ENCODE measurements around the gene LRRC27.

The LRRC27 gene

DNA sequence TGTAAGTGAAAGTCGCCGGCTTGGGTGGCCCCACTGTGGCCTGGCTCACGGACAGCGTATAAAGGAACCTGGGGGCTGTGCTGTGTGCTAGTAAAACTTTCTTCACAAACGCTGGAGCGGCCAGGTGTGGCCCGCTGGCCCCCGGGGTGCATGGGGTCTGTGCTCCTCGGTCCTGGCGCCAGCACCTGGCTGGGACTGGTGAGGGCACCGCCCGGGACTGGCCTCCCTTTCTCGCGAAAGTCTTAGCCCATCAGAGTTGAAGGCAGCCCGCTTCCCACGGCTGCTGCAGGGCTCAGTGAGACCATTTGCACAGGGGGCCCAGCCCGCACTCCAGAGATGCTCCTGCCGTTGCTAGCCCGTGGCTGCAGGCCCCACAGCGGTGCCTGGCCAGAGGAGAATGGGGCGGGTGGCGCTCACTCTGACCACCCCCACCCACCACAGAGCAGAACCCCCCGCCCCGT, 70.8 kb downstream of the LRRC27 start:
- no peak for DNase-seq (ENCODE audit: low spot score)

DNA sequence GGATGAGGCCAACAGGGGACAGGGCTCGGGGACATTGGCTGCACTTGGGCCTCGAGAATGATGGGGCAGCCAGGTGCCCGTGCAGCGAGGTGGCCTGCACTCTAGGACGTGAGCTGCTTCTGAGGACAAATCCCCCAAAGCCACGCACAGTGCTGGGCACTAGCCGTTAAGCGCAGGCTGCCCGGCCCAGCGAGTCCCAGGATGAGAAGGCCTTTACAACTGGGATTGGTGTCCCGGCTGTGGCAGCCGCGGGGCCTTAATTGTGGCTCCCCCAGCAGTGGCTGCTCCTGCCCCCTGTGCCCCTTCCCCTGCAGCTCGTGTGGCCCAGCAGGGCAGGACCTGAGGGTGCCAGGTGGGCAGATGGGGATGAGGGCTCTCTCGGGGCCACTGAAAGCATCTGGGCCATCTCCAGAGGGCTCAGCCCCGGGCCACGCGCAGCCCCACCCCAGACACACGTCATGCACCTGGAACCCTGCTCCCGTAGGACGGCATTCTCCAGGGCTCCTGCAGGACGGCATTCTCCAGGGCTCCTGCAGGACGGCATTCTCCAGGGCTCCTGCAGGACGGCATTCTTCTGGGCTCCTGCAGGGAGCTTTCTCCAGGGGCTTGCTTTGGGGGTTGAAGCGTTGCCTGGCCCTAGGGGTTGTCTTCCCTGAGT, 71.6 kb downstream of the LRRC27 start:
- no peak for DNase-seq (ENCODE audit: low spot score)

DNA sequence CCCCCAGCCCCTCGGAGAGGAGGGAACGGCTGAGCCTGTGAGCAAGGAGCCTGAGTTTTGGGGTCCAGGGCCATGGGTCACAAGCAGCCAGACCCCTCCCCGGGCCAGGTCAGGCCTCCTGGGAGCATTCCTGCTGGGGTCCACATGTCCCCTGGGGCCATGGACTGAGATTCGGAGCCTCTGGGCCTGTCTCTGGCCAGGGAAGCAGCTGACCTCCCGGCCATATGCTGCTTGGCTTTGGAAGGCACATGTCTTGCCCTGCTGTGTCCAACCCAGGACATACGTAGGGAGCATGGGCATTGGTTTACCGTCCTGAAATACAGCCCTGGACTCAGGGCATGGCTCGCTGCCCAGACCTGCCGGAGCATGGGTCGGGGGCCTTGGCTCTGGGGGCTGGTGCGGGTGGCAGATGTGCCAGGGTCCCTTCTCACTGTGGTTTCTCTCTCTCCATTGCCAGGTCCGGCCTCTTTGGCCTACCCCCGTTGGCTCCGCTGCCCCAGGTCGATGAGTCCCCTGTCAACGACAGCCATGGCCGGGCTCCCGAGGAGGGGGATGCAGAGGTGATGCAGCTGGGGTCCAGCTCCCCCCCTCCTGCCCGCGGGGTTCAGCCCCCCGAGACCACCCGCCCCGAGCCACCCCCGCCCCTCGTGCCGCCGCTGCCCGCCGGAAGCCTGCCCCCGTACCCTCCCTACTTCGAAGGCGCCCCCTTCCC, 72.3 kb downstream of the LRRC27 start:
- no peak for DNase-seq (ENCODE audit: low spot score)

DNA sequence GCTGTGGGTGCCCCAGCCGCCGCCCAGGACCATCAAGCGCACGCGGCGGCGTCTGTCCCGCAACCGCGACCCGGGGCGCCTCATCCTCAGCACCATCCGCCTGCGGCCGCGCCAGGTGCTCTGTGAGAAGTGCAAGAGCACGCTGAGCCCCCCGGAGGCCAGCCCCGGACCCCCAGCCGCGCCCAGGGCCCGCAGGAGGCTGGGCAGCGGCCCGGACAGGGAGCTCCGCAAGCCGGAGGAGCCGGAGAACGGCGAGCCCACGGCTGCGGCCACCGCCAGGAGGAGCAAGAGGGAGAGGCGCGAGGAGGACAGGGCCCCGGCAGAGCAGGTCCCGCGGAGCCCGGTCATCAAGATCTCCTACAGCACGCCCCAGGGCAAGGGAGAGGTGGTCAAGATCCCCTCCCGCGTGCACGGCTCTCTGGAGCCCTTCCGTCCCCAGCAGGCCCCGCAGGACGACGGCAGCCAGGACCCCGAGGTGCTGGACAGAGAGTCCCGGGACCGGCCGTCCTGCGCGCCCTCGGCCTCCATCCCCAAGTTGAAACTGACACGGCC, 73.0 kb downstream of the LRRC27 start:
- no peak for DNase-seq (ENCODE audit: low spot score)

DNA sequence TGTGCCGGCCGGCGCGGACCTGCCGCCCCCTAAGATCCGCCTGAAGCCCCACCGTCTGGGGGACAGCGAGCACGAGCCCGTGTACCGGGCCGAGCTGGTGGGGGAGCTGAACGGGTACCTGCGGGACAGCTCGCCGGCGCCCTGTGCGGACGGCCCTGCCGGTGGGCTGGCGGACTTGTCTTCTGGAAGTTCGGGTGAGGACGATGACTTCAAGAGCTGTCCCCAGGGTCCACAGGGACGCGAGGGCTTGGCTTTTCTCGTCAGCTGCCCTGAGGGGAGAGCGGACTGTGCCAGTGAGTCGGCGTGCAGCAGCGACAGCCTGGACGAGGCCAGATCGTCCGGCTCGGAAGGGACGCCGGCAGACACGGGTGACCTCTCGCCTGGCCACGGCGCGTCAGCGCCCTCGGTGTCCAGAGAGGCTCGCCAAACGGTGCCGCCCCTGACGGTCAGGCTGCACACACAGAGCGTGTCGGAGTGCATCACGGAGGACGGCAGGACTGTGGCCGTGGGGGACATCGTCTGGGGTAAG, 73.5 kb downstream of the LRRC27 start:
- no peak for DNase-seq (ENCODE audit: low spot score)

DNA sequence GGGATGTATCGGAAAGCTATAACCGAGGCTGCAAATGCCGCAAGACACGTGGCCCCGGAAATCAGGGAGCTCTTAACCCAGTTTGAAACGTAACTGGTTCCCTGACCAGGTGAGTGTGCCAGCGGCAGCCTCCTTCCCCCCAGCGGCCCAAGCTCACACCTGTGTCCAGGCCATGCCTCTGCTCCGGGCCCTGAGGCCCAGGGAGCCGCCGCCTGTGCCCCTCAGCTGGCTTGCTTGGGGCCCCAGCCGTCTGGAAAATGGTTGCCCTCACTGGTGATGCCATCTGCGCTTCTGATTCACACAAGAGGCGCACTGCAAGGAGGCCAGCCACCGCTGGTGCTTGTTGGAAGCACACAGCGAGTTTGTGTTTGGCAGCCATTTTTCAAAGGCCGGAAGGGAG, 74.2 kb downstream of the LRRC27 start:
- no peak for DNase-seq (ENCODE audit: low spot score)

DNA sequence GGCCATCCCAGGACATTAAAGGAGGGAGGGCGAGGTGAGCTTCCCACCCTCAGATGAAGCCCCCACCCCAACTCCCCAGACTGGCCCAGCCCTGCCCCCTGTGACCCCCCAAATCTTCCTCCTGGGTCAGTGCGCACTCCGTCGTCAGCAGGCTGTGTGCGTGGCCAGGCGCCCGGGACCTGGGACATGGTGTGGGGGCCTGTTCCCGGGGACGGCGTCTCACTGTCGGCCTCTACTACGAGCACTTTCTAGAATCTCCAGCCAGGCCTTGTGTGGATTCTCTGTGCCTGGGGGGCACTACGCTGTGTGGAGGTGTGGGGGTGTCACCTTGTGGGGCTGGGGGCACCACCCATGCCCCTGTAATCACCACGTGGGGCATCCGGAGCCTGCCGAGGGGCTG, 74.8 kb downstream of the LRRC27 start:
- no peak for DNase-seq (ENCODE audit: low spot score)

DNA sequence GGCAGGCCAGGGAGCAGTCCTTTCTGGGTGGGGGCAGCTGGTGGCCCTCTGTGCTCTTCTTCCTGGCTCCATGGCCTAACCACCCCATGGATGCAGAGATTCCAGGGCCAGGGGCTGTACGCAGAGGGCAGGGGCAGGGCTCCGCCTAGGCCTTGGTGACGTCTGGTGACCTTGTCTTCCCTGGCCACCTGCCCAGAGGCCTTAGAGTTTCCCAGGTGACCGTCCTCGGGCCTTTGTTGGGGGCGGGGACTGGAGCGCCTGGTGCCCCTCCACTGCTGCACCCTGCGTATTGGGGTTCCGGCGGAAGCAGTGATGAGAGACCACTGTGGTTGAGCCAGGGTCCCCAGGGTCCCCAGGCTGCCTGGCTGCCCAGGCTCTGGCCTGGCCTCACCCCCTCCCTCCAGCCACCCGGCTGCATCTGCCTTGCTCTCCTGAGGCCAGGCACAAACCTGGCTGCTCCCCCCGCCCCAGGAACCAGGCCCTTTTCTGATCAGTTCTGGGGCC, 75.3 kb downstream of the LRRC27 start:
- DNase-seq (ENCODE audit: low spot score), result no peak

DNA sequence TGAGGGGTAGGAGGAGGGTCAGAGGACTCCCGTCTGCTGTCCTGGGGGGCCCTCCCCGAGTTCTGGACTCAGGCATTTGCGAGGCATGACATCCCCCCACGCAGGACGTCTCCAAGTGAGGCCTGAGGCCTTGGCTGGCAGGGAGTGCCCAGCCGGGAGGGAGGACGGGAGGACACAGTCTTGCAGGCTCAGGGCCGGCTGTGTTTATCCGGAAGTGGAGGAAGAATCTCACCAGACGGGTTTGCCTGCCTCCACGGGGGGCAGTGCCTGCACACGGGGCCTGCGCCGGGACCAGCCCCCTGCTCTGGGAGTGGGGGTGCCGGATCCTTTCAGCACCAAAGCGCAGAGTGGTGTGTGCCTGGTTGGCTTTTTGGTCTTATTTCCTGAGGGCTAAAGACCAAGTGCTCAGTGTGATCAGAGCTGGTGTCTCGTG, 75.9 kb downstream of the LRRC27 start:
- DNase-seq (ENCODE audit: low spot score), result no peak

DNA sequence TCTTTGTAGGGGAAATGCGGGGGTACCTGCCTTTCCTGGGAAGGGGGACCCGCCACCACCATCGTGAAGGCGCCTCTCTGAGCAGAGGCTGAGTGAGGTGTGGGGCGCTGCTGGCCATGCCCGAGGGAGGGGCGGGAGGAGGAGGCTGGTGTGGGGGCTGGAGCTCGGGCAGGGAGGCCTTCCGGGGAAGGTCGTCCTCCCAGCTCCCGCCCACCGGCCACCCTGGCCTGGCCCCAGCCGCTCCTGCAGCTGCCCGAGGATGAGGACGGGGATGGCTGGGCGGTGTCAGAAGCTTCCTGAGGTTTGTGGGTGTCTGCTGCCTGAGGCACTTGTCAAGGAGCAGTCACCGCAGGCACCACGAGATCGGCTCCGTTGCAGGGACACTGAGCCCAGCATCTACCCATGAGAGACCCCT, 76.4 kb downstream of the LRRC27 start:
- no peak for DNase-seq (ENCODE audit: low spot score)

DNA sequence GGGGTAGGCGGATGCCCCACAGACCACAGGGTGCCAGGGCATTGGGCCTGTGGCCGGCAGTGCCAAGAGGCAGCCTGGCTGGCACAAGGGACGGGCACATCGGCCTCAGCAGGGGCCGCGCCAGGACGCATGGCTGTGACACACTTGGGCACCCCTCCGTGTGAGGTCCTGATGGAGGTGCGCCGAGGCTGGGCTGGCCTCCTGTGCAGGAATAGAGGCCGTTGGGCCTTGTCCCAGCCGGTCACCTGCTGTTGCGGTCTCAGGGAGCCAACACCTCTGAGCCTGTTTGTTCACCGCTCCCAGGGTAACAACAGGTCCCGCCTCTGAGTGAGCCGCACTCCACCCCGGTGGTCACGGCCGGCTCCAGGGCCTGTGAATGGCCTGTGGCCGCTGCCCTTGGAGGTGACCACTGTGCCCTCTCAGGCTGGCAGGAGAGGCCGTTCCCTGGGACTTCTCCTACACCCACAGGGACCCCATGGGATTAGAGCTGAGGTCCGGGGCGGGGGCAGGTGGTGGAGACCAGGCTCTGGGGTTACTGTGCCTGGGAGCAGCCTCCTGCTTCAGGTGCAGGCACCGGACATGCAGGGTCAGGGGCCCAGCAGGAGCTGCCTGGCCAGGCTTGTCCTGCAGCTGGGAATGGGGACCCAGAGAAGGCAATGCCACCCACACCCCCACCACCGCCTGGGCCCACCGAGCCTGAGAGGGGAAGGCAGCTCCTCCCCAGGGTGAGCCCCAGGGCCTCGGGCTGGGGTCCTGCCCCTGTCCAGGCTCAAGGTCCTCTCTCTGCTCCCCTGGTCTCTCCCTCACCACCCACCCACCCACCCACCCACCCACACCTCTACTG, 77.1 kb downstream of the LRRC27 start:
- no peak for DNase-seq (ENCODE audit: low spot score)

DNA sequence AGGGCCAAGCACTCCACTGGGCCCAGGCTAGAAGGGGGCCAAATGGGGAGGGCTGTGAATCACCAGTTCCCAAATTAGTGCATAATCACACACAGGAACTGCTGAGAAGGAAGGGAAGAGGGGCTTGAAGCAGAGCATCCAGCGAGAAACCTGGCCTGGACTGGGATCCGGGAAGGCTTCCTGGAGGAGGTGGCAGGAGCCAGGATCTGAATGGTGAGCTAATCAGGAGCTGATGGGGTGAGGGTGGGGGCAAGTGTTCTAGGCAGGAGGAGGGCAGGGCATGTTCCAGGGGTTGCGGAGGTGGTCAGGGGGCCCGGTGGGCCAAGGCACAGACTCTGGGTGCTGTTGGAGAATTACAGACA, 77.7 kb downstream of the LRRC27 start:
- DNase-seq (ENCODE audit: low spot score), result no peak

DNA sequence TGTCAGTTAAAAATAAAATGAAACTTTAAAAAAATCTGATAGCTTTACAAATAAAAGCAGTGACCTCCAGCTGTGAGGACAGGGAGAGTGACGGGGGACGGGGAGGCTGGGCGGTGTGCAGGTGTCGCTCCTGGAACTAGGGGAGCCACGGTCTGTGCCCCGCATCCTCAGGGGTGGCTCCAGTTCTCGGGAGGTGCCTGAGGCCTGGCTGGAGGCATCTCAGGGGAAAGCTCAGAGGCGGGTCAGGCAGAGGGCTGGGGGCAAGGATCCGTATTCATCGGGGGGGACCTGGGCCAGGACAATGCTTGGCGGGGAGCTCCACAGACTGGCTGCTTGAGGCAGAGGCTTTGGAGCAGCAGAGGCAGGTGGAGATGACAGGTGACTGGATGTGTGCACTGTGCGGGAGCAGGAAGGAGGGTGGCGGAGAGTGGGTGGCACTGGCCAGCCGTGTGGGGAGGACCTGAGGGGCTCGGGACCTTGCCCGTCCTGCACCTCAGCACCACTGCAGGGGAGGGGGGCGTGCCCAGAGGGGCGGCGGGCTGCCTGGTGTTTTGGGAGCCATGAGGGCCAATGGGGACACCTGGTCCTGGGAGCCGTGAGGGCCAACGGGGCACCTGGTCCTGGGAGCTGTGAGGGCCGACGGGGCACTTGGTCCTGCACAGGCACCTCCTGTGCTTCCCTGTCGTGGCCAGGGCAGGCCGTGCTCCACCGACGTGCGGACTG, 78.2 kb downstream of the LRRC27 start:
- DNase-seq (ENCODE audit: low spot score), result no peak

DNA sequence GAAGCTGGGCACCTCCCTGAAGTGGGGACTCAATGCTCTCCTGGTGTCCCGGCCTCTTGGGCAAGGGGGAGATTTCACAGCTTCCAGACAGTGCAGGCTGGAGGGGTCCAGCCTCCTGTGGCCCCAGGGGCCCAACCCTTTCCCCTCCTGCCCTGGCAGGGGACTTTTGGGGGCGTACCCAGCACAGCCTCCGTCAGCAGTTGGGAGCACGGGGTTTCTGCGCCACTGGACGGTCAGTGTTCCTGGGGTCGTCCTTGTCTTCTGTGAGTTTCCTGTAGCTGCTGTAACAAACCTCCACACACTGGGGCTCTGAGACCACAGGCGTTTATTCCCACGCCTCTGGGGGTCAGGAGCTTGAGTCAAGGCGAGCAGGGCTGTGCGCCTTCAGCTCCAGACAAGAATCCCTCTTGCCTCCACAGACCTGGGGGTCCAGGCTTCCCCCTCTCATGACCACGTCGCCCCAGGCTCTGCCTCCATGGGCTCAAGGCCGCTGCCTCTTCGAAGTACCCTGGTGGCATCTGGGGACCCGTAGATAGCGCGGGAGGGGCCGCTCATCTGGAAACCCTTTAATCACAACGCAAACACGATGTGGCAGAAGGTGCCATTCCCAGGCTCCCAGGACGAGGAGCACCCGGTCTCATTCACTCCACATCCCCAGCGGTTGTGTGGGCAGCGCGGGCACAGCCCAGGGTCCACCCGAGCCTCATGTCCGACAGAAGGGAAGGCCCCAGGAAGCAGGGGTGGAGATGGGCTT, 79.0 kb downstream of the LRRC27 start:
- no peak for DNase-seq (ENCODE audit: low spot score)

DNA sequence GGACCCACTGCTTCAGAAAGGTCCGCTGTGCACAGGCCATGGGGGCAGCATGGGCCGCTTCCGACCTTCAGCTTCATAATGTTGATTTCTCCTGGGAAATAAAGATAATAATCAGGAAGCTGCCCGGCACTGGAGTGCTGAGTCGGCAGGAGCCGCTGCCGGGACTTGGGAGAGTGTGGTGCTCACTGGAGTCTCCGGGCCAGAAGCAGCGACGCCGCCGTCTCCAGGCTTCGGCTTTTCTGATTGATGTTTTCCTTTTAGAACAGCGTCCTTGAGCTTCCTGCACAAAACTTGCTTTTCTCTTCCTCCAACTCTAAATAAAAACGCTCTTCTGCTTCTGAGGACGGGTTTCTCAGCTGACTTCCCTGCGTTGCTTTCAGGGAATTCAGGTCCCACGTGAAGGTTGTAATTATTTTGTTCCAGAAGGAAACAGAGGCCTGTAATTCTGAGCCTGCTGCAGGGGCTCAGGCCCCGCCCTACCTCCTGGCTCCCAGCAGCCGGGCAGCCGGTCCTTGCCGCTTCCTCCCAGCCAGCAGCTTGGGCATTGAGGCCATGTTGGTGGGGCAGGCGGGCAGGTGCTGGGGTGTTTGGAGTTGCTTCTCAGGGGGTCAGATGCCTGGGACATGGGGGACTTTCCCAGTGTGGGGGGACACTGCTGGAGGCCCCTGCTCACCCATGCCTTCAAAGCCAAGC, 79.7 kb downstream of the LRRC27 start:
- no peak for DNase-seq (ENCODE audit: low spot score)

DNA sequence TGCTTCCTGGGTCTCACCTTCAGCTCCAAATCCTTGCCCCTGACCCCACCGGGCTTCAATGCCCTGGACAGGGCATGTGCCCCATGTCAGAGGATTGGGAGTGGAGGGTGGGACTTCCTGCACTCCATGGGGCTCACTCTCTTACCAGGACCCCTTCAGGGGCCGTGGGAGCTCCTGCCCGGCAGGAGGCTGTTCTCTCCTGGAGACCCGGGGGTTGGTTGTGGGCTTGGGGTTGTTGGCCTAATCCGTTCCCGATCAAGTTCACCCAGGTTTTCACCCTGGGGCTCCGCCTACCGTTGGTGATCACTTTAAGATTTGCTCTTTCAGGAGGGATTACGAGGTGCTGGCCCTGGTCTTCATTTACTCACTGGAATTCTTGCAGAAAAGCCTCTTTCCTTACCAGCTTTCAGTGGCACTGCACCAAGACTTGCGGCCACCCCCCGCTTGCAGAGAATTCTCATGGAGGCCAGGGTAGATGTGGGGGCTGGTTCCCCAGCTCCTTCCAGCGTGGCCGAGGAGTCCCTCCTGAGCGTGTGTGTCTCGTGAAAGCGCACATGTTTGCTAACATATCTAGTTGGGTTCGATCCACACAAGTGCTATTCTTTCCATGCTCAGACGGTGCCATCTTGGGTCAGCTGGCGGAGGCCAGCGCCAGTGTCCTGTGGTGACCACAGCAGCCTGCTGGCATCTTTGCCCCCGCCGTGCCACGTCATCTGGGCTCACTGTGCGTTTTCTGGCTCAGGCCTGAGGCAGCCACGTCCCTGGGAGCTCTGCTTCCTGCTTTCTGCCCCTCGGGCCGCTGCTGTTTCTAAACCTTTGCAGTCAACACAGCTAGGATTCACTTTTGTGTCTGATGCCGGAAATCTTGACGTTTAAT, 80.6 kb downstream of the LRRC27 start:
- DNase-seq (ENCODE audit: low spot score), result no peak

DNA sequence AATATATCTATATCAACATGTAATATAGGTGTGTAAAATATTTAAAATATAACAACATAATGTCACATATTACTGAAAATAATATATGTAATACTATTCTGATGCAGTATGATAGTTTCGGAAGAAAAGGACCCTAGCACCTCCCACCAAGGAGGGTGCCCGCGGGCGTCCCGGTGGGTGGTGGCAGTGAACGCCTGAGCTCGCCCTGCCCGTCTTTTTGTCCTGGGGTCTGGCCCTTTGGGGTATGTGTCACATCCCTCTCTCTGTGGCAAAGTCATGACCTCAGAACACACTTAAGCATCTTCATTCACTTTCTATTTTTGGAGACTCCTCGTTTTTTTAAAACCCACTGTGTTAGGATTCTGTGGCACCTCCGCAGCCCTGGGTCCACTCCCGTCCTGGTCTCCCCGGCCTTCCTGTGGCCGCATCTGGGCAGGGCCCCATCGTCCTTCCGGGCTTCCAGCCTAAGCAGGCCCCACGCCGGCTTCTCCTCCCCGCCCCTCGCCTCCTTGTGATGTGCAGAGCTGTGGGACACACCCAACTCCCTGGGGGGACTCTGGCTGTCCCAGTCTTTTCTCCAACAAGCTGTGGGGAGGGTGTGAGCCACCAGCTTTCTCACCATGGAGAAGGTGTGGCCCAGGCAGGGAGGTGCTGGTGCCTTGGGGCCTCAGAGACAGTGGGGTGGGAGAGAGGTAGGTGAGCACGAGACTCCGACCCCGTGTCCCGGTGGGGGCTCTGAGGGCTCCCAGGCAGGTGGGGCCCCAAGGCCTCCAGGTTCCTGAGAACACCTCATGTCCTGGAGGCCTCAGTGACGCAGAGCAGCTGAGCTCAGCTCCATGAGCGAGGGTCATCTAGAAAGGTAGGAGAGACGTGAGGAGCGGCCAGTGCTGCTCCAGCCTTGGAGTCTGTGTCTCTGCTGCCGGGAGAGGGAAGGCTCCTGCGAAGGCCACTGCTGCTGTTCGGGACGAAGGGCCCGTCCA, 81.5 kb downstream of the LRRC27 start:
- DNase-seq (ENCODE audit: low spot score), result no peak

Measured in hematopoietic multipotent progenitor cell treated with erythropoietin and hydrocortisone succinate and interleukin-3 and kit ligand, for 17 days (in vitro differentiated cells).